ENCODE data around the gene SIGLEC14. TPM values are rescaled to one million over a fixed set of nuclear protein-coding genes. Genes with fewer than 3 reads are reported as not detected.

SIGLEC14 gene, protein sequence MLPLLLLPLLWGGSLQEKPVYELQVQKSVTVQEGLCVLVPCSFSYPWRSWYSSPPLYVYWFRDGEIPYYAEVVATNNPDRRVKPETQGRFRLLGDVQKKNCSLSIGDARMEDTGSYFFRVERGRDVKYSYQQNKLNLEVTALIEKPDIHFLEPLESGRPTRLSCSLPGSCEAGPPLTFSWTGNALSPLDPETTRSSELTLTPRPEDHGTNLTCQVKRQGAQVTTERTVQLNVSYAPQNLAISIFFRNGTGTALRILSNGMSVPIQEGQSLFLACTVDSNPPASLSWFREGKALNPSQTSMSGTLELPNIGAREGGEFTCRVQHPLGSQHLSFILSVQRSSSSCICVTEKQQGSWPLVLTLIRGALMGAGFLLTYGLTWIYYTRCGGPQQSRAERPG
- total RNA-seq (2022; extraction: Qiagen RNA extraction; ENCODE audit: low read depth) = 0.06 to 0.07 TPM in 2 of 5 replicates, not detected in the others

GRCh38 chr19:51646730-51647129, at the start of gene SIGLEC14:
Gene SIGLEC14 (minus strand): TSS chr19:51646825. CDS start chr19:51646759, 66 bp downstream.

DNA sequence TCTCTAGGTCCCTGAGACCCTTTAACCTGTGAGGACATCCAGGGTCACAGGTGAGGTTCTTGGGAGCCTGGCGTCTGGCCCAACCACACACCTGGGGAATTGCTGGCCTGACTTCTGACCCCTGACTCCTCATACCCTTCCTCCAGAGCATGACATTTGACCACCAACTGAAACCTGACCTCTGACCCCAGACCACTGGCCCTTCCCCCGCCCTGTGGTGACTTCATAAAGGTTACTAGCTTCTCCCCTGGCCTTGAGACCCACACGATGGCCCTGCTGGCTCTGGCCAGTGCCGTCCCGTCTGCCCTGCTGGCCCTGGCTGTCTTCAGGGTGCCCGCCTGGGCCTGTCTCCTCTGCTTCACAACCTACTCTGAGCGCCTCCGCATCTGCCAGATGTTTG, 46.6 kb upstream of the SIGLEC14 start, which contains the start of gene SPACA6:
Gene SPACA6, plus strand, starts transcription at position 71 of the 400 bp plus-strand sequence. Its CDS starts 197 bp downstream, at position 268.

DNA sequence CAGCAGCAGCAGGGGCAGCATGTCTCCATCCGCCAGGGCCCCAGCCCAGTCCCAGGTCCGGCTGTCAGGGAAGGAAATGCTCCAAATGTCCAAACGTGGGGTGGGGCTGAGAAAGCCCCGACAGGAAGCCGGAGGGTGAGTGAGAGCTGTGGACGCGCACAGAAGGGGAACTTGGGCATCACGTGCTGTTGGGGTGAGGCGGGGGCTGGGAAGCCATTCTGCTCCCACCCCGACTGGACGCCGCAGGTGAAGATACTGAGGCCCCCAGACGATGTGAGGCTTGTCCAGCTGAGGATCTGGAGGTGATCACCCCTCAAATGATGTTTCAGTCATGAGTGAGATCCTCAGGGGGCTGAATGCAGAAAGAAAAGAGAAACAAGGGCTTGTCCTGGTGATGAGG, 16.3 kb downstream of the SIGLEC14 start, which contains the start of gene SIGLEC5:
Gene SIGLEC5, minus strand, starts transcription at position 87 of the 400 bp plus-strand sequence. Its CDS starts 66 bp downstream, at position 21.

Other genes starting within 250 kb of the SIGLEC14 start
- 0.05 TPM in 1 of 5 replicates, not detected in the others for gene SIGLEC10, start 229.2 kb downstream of the SIGLEC14 start, total RNA-seq (2022; extraction: Qiagen RNA extraction; ENCODE audit: low read depth)
- not detected in 5 replicates for gene SIGLEC8, start 188.4 kb downstream of the SIGLEC14 start, total RNA-seq (2022; extraction: Qiagen RNA extraction; ENCODE audit: low read depth)
- not detected in 5 replicates for gene CEACAM18, start 168.3 kb downstream of the SIGLEC14 start, total RNA-seq (2022; extraction: Qiagen RNA extraction; ENCODE audit: low read depth)
- not detected in 5 replicates for gene SIGLEC12, start 145.0 kb downstream of the SIGLEC14 start, total RNA-seq (2022; extraction: Qiagen RNA extraction; ENCODE audit: low read depth)
- not detected in 5 replicates for gene SIGLEC6, start 115.2 kb downstream of the SIGLEC14 start, total RNA-seq (2022; extraction: Qiagen RNA extraction; ENCODE audit: low read depth)
- 3.7 to 5.9 TPM (median 4.2 TPM) in 5 replicates for gene ZNF175, start 75.5 kb downstream of the SIGLEC14 start, total RNA-seq (2022; extraction: Qiagen RNA extraction; ENCODE audit: low read depth)
- not detected in 5 replicates for gene SIGLEC5, start 16.4 kb downstream of the SIGLEC14 start, total RNA-seq (2022; extraction: Qiagen RNA extraction; ENCODE audit: low read depth)
- gene SPACA6, start 46.5 kb upstream of the SIGLEC14 start, total RNA-seq (2022; extraction: Qiagen RNA extraction; ENCODE audit: low read depth) = 13.6 to 14.4 TPM (median 13.8 TPM) in 5 replicates
- not detected in 5 replicates for gene HAS1, start 77.2 kb upstream of the SIGLEC14 start, total RNA-seq (2022; extraction: Qiagen RNA extraction; ENCODE audit: low read depth)
- gene FPR1, start 105.1 kb upstream of the SIGLEC14 start, total RNA-seq (2022; extraction: Qiagen RNA extraction; ENCODE audit: low read depth) = 0.08 TPM in 1 of 5 replicates, not detected in the others
- gene FPR2, start 114.4 kb upstream of the SIGLEC14 start, total RNA-seq (2022; extraction: Qiagen RNA extraction; ENCODE audit: low read depth) = not detected in 5 replicates
- not detected in 5 replicates for gene FPR3, start 148.3 kb upstream of the SIGLEC14 start, total RNA-seq (2022; extraction: Qiagen RNA extraction; ENCODE audit: low read depth)
- 0.06 to 0.08 TPM (median 0.07 TPM) in 3 of 5 replicates, not detected in the others for gene ZNF577, start 241.1 kb upstream of the SIGLEC14 start, total RNA-seq (2022; extraction: Qiagen RNA extraction; ENCODE audit: low read depth)

All from A549 treated with DMSO at 1 μM for 4 hours (cell line).